NCI-H1694 (cell line): Measurements from ENCODE around the gene ACP7.

Experiments used
- DNase-seq: peaks from one replicate; lab custom pipeline; 2025; lab: John Stamatoyannopoulos, UW

Gene ACP7

DNA sequence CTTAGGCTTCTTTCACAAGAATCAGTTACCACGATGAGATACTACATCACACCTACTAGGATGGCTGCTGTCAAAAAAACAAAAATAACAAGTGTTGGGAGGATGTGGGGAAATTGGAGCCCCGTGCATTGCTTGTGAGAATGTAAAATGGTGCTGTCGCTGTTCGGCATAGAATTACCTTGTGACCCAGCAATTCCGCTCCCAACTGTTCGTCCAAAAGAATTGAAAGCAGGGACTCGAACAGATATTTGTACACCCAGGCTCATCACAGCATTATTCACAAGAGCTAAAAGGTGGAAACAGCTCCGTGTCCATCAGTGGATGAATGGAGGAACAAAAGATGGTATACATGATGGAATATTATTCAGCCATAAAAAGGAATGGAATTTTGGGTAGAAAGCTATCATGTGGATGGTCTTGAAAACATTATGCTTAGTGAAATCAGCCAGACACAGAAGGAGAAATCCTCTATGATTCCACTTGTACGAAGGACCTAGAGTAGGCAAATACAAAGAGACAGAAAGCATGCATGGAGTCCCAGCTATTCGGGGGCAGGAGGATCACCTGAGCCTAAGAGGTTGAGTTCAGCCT is 64.9 kb downstream of the ACP7 start:
- DNase-seq = no peak

- DNase-seq = no peak
Measured at GRCh38 chr19:39150235-39150634, 66.1 kb downstream of the ACP7 start.

DNA sequence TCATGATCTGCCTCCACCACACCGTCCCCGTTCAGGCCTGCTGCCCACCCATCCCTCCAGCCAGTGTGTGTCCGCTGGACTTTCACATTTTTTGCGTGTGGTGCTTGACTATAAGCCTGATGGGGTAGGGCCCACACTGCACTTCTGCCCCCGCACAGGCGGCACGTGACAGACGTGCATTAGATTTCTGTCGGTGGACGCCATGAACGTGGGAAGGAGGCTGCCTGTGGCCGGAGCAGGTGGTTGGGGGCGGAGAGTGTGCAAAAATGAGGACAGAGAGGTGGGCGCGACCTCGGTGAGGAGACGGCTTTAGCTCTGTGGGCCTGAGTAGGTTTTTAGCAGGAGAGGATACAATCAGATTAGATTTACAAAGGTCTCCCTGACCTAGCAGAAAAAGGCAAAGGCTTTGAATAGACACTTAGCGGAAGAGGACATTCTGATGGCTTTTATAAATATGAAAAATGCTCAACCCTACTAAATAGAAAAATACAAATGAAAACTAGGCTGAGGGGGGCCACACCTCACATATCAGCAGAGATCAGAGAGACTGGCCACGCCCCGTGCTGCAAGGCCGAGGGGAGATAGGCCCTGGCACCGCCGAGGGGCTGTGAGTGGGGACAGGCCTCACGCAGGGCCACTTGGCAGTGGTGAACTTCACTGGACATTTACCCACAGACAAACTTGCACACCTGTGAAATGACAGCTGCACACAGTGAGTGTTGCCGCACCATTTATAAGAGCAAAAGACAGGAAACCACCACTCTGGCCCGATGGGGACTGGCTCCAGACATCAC is 66.8 kb downstream of the ACP7 start:
- DNase-seq = no peak

- no peak for DNase-seq
Measured at GRCh38 chr19:39152066-39152465, 67.9 kb downstream of the ACP7 start.

- DNase-seq = no peak
Measured at GRCh38 chr19:39154100-39154628, 70.0 kb downstream of the ACP7 start.

- DNase-seq = no peak
Measured at GRCh38 chr19:39154629-39155100, 70.5 kb downstream of the ACP7 start.

GRCh38 chr19:39155114-39155700 is 71.0 kb downstream of the ACP7 start:
- no peak for DNase-seq

- DNase-seq = no peak
Measured at GRCh38 chr19:39155741-39156140, 71.6 kb downstream of the ACP7 start.

DNA sequence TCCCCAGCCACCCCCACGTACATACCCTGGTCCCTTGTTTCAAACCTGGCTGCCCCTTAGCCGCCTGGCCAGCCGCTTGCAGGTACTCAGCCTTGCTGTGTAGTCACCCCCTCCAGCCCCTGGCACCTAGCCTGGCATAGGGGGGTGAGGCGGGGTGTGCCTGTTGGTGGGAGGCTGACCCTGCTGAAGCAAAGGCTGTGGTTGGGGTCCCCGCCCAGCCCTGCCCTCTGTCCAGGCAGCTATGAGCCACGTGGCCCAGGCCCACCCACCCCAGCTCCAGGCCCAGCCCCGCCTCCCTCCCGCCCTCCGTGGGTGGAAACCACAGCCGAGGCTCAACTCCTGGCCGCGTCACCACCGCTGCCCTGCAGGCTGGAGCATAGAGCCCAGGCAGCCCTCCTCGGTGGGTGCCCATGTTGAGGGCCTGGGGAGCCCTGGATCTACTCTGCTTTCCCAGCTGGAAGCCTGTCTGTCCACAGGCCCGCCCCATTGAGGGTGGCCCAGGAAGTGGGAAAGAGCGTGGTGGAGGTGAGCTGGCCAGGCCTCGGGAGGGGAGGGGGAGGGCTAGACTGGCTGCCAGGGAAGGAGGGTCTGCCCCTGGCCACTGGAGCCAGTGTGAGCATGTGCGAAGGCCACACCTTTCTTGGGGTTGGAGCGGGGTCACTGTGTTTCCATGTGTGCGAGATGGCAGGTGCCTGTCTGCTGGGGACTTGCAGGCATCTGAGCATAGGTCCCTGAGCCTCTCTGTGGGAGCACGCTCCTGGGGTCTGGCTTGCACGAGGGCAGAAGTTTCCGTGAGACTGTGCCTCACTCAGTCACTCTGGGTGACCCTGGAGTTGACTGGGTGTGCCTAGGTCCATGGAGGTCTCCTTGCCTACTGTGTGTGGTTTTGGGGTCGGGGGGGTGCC is 72.4 kb downstream of the ACP7 start:
- DNase-seq = no peak

DNA sequence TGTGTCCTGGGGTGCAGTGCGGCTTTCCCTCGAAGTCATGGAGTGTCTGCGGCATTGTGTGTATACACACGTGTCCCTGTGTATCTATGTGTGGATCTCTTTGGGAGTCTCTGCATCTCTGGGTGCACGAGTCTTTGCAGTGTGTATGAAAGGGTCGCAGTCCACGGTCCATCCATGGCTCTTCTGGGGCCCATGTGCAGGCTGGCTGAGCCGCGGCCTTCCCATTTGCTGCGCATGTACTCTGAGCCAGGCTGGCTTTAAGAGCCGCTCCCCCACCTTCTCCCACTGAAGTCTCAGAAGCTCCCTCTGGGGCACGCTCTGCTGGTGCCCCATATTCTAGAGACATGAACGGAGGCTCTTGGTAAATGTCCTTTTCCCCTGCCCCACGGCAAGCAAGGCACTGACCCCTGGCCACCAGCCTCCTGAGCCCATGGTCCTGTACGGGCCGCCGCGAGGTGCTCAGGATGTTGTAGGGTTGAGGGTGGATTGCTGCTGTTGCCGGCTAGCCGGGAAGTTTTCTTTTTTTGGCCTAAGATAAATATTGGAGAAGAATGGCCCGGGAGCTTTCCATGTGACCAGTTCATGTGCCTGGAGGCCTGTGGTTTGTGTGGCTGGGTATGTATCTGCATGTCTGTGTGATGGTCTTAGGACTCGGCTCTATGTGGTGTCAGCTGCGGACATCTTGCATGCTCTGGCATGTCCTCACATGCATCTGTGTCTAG is 73.3 kb downstream of the ACP7 start:
- DNase-seq = no peak

DNA sequence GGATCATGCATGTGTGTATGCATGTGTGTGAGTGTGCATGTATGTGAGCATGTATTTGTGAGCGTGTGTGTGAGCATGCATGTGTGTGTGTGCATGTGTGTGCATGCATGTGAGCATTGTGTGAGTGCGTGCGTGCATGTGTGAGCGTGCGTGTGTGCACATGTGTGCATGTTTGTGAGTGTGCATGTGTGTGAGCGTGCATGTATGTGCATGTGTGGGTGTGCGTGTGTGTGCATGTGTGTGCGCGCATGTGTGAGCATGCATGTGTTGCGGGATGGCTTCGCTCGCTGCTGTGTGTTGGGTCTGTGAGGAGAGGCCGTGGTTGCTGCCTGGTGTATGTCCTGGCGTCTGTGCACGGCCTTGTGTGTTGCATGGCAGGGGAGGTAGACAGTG is 73.8 kb downstream of the ACP7 start:
- DNase-seq = no peak

DNA sequence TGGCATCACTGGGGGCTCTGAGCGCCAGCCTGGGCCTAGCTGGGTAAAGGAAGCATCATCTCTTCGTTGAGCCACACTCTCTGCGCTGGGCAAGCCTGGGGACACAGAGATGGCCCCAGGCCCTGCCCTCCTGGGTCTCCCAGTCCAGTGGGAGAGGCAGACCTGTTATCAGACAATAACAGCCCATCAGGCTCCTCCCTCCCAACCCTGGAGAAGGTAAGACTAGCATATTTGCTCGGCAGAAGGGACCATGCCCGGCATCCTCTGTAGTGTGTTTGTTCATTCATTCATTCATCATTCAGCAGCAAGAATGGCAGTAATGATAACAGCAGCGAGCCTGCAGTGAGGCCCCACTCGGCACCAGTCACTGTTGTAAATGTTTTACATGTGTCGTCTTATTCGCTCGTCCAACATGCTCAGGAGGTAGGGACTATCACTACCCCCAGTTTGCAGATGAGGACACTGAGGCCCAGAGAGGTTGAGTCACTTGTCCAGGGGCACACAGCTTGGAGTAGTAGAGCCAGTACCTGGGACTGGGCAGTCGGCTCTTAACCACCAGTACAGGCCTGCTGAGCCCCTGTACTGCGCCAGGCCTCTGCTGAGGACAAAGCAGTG is 74.6 kb downstream of the ACP7 start:
- no peak for DNase-seq

DNA sequence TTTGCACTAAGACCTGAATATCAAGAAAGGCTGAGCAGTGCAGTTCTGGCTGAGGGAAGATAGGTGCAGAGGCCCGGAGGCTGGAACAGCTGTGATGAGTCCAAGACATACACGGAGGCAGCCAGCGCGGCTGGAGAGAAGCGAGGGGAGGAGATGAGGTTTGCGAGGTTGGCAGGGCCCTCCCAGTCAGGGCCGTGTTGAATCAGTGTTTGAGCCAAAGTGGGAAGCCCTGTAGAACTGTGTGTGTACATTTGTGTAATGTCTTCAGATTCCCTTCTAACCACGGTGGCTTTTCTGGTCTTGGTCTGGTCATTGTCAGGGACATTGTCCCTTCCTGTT is 76.3 kb downstream of the ACP7 start:
- DNase-seq = no peak
